ENCODE data around the gene SYT15. TPM values are rescaled to one million over a fixed set of nuclear protein-coding genes. Genes with fewer than 3 reads are reported as not detected.

SYT15 gene
- total RNA-seq, 4 donors from 2014 or later: 0.18 to 4.1 (median 0.46) TPM

DNA sequence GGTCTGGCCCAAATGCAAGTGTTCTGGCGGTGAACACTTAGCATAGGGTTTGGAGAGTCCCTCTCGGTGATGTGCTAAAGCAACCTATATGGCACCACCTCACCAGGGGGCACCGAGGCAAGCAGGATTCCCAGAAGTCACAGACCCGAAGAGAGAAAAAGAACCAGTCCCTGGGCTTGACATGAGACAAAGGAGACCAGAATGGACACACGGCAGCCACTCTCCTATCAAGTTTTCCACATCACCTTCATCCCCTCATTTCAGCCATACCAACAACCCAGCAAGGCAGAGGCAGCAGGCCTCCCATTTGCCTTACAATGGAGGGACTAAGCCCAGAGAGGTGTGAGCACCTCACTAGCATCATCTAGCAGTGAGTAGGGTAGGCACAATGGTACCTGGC lies 42.1 kb upstream of the SYT15 start:
- Histone ChIP-seq H3K36me3 (no peaks in the 10 kb centered on the region), H3K4me1 (peaks cover 0 to 17% (median 4%) of the 10 kb centered on the region in 4 donors), H3K4me3 (no peak overlapping the region), H3K9me3 (no peaks in the 10 kb centered on the region), H3K27me3 (no peaks in the 10 kb centered on the region), H3K27ac (no peak overlapping the region)
- no peak for TF ChIP-seq POLR2A (IDR thresholded peaks at IDR 0.05)
- TF ChIP-seq, protein P1, sequence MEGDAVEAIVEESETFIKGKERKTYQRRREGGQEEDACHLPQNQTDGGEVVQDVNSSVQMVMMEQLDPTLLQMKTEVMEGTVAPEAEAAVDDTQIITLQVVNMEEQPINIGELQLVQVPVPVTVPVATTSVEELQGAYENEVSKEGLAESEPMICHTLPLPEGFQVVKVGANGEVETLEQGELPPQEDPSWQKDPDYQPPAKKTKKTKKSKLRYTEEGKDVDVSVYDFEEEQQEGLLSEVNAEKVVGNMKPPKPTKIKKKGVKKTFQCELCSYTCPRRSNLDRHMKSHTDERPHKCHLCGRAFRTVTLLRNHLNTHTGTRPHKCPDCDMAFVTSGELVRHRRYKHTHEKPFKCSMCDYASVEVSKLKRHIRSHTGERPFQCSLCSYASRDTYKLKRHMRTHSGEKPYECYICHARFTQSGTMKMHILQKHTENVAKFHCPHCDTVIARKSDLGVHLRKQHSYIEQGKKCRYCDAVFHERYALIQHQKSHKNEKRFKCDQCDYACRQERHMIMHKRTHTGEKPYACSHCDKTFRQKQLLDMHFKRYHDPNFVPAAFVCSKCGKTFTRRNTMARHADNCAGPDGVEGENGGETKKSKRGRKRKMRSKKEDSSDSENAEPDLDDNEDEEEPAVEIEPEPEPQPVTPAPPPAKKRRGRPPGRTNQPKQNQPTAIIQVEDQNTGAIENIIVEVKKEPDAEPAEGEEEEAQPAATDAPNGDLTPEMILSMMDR (IDR thresholded peaks at IDR 0.05): no peak
- DNase-seq: peak in 2 of 3 donors; percentile 40 to 43

GRCh38 chr10:46537309-46537708 lies 41.6 kb upstream of the SYT15 start:
- Histone ChIP-seq H3K27me3 (no peaks in the 10 kb centered on the region), H3K4me3 (no peak overlapping the region), H3K9me3 (no peaks in the 10 kb centered on the region), H3K36me3 (no peaks in the 10 kb centered on the region), H3K4me1 (peaks cover 0 to 17% (median 4%) of the 10 kb centered on the region in 4 donors), H3K27ac (no peak overlapping the region)
- peak in 2 of 3 donors; percentile 24 to 31 for DNase-seq
- TF ChIP-seq, protein P1 (IDR thresholded peaks at IDR 0.05): no peak
- no peak for TF ChIP-seq POLR2A (IDR thresholded peaks at IDR 0.05)

GRCh38 chr10:46538155-46538554 lies 40.8 kb upstream of the SYT15 start:
- Histone ChIP-seq H3K4me3 (no peak overlapping the region), H3K9me3 (no peaks in the 10 kb centered on the region), H3K36me3 (no peaks in the 10 kb centered on the region), H3K27me3 (no peaks in the 10 kb centered on the region), H3K27ac (no peak overlapping the region), H3K4me1 (peaks cover 0 to 17% (median 4%) of the 10 kb centered on the region in 4 donors)
- DNase-seq: no peak
- no peak for TF ChIP-seq POLR2A (IDR thresholded peaks at IDR 0.05)
- TF ChIP-seq, protein P1 (IDR thresholded peaks at IDR 0.05): no peak

DNA sequence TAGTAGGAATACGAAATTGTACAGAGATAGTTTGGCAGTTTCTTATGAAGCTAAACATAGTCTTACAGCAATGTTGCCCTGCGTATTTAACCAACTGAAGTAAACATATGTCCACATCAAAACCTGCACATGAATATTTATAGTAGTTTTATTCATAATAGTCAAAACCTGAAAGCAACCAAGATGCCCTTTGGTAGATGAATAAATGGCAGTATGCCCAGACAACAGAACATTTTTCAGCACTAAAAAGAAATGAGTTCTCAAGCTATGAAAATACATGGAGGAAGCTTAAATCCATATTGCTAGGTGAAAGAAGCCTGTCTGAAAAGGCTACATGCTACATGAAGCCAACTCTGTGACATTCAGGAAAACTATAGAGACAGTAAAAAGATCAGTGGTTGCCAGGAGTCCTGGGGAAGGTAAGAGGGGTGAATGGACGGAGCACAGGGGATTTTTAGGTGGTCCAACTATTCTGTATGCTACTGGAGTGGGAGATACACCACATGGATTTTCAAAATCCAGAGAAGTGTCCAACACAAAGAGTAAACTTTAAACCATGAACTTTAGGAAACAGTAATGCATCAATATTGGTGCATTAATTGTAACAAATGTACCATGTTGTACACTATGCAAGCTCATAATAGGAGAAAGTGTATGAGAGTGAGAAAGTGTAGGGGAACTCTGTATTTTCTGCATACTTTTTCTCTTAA lies 40.1 kb upstream of the SYT15 start:
- Histone ChIP-seq H3K4me1 (peaks cover 0 to 17% (median 4%) of the 10 kb centered on the region in 4 donors), H3K4me3 (no peak overlapping the region), H3K27me3 (no peaks in the 10 kb centered on the region), H3K9me3 (no peaks in the 10 kb centered on the region), H3K36me3 (no peaks in the 10 kb centered on the region), H3K27ac (no peak overlapping the region)
- no peak for TF ChIP-seq POLR2A (IDR thresholded peaks at IDR 0.05)
- TF ChIP-seq, protein P1 (IDR thresholded peaks at IDR 0.05): no peak
- no peak for DNase-seq

- Histone ChIP-seq H3K27ac (peak overlapping the region in 3 of 4 donors; percentile 6 to 55 (median 37)), H3K4me1 (peaks cover 0 to 17% (median 4%) of the 10 kb centered on the region in 4 donors), H3K9me3 (no peaks in the 10 kb centered on the region), H3K4me3 (no peak overlapping the region), H3K27me3 (no peaks in the 10 kb centered on the region), H3K36me3 (no peaks in the 10 kb centered on the region)
- peak in 2 of 3 donors; percentile 45 to 47 for DNase-seq
- no peak for TF ChIP-seq POLR2A (IDR thresholded peaks at IDR 0.05)
- TF ChIP-seq, protein P1 (IDR thresholded peaks at IDR 0.05): no peak
Measured at GRCh38 chr10:46539596-46540411, 39.1 kb upstream of the SYT15 start.

Measured in Peyer's patch (tissue), 4 donors.